SK-N-SH (cell line): ENCODE results near the gene SLC25A33. TPM values are rescaled to one million over a fixed set of nuclear protein-coding genes. Genes with fewer than 3 reads are reported as not detected.

ENCODE experiments used
- CTCF ChIA-PET: fragments of 300-600, 350-600 bp; formaldehyde crosslinking; extraction: SDS; loops from one replicate; lab custom pipeline; 2021; lab: Yijun Ruan, JAX
- POLR2A ChIA-PET: fragments of 350-600 bp; sonication (Branson Sonifier 250); formaldehyde crosslinking; extraction: SDS; loops from one replicate; lab custom pipeline; 2020; ENCODE audit warnings: antibody characterized with exemption, inconsistent platforms; lab: Yijun Ruan, JAX
- DNase-seq: peaks from one replicate; pipeline ENCODE4 v3.0.0; 2012
- H2AFZ ChIP-seq: fragments of 200-600 bp; sonication (generic); 2 replicates; pipeline ENCODE4 v1.8.1; 2016; ENCODE audit warnings: antibody characterized with exemption, mild to moderate bottlenecking, low read depth
- H3F3A ChIP-seq: fragments of 200-600 bp; sonication (generic); replicated peaks from 2 replicates; pipeline ENCODE3; 2016; ENCODE audit warnings: antibody characterized with exemption, mild to moderate bottlenecking; ENCODE audit not compliant: insufficient read depth
- H3K27ac ChIP-seq, 2 experiments: fragments of 200-500 bp in 1 of 2; fragments of 200-600 bp in 1 of 2; sonication (Bioruptor generic) in 1 of 2; sonication (generic), shearing (Covaris generic) in 1 of 2; 2 replicates each; pipeline versions ENCODE4 v1.5.1 to v1.6.1; 2014 to 2016; ENCODE audit warnings: low read depth in 2 of 2, inconsistent platforms in 1 of 2, low read length in 1 of 2, mild to moderate bottlenecking in 1 of 2, mixed read lengths in 1 of 2
- H3K27me3 ChIP-seq: fragments of 200-600 bp; sonication (generic), shearing (Covaris generic); 2 replicates; pipeline ENCODE4 v1.6.1; 2016; ENCODE audit warnings: mixed run types; ENCODE audit not compliant: insufficient read depth
- H3K36me3 ChIP-seq, 2 experiments: fragments of 200-500 bp in 1 of 2; fragments of 200-600 bp in 1 of 2; sonication (Bioruptor generic) in 1 of 2; sonication (generic) in 1 of 2; replicated peaks in 1 of 2; 2 replicates each; pipeline versions ENCODE3 to v1.5.1; 2014 to 2016; ENCODE audit warnings: low read length in 1 of 2, mild to moderate bottlenecking in 1 of 2; ENCODE audit not compliant: insufficient read depth in 2 of 2, control insufficient read depth in 1 of 2
- H3K4me1 ChIP-seq, 2 experiments: fragments of 200-500 bp in 1 of 2; fragments of 200-600 bp in 1 of 2; sonication (Bioruptor generic) in 1 of 2; sonication (generic), shearing (Covaris generic) in 1 of 2; 2 replicates each; pipeline versions ENCODE4 v1.5.1 to v1.6.1; 2014 to 2016; ENCODE audit warnings: low read depth in 1 of 2, low read length in 1 of 2, mixed run types in 1 of 2; ENCODE audit not compliant: insufficient read depth in 2 of 2, control insufficient read depth in 1 of 2
- H3K4me2 ChIP-seq: fragments of 200-600 bp; sonication (generic), shearing (Covaris generic); 2 replicates; pipeline ENCODE4 v1.6.1; 2017; ENCODE audit warnings: mixed run types
- H3K4me3 ChIP-seq, 2 experiments: fragments of 200-500 bp in 1 of 2; fragments of 200-600 bp in 1 of 2; sonication (Bioruptor generic) in 1 of 2; sonication (generic), shearing (Covaris generic) in 1 of 2; 2 replicates each; pipeline versions ENCODE4 v1.5.1 to v1.8.1; 2014 to 2016; ENCODE audit warnings: low read depth in 2 of 2, inconsistent platforms in 1 of 2, low read length in 1 of 2, mild to moderate bottlenecking in 1 of 2, mixed read lengths in 1 of 2, moderate library complexity in 1 of 2
- H3K79me2 ChIP-seq: fragments of 200-600 bp; sonication (generic); 2 replicates; pipeline ENCODE4 v1.8.1; 2017; ENCODE audit warnings: mild to moderate bottlenecking; ENCODE audit not compliant: insufficient read depth
- H3K9ac ChIP-seq: fragments of 200-600 bp; sonication (generic); 2 replicates; pipeline ENCODE4 v1.6.1; 2017; ENCODE audit warnings: mixed run types
- H3K9me2 ChIP-seq: fragments of 200-600 bp; sonication (generic); 2 replicates; pipeline ENCODE4 v1.6.1; 2017; ENCODE audit warnings: mixed run types
- H3K9me3 ChIP-seq: fragments of 200-600 bp; sonication (generic); 2 replicates; pipeline ENCODE4 v1.6.1; 2017; ENCODE audit warnings: mixed run types, mild to moderate bottlenecking, moderate library complexity
- H4K20me1 ChIP-seq: fragments of 200-600 bp; sonication (generic); 2 replicates; pipeline ENCODE4 v1.6.1; 2017; ENCODE audit warnings: mild to moderate bottlenecking, mixed run types; ENCODE audit not compliant: insufficient read depth
- CHD2 ChIP-seq: fragments of 150-350 bp; IDR thresholded peaks from 2 replicates; pipeline ENCODE4 v1.6.1; 2018; ENCODE audit warnings: low read length; ENCODE audit not compliant: partially characterized antibody
- CTCF ChIP-seq: fragments of 200-600 bp; sonication (generic); IDR thresholded peaks from 2 replicates; pipeline ENCODE4 v1.6.1; 2017; ENCODE audit warnings: antibody characterized with exemption, mild to moderate bottlenecking, moderate library complexity
- ELF1 ChIP-seq: IDR thresholded peaks from 2 replicates; pipeline ENCODE4 v1.4.0; 2012
- EP300 ChIP-seq, 2 experiments: IDR thresholded peaks; 2 replicates each; pipeline versions ENCODE4 v1.4.0 to v1.6.1; 2012; ENCODE audit warnings: borderline replicate concordance in 1 of 2, low read depth in 1 of 2, low read length in 1 of 2
- FOSL2 ChIP-seq: IDR thresholded peaks from 2 replicates; pipeline ENCODE4 v1.4.0; 2012; ENCODE audit warnings: low read depth, mild to moderate bottlenecking, moderate library complexity, borderline replicate concordance
- FOXJ3 ChIP-seq: sonication (generic); formaldehyde crosslinking; IDR thresholded peaks from 2 replicates; pipeline ENCODE4 v1.5.1; 2020; ENCODE audit warnings: mild to moderate bottlenecking, missing genetic modification reagents
- GABPA ChIP-seq: IDR thresholded peaks from 2 replicates; pipeline ENCODE4 v1.4.0; 2012; ENCODE audit warnings: low read depth, mild to moderate bottlenecking
- JUND ChIP-seq: IDR thresholded peaks from 2 replicates; pipeline ENCODE4 v1.4.0; 2012
- MEF2A ChIP-seq: IDR thresholded peaks from 2 replicates; pipeline ENCODE4 v1.4.0; 2012; ENCODE audit warnings: low read depth, borderline replicate concordance
- MXI1 ChIP-seq: IDR thresholded peaks from 2 replicates; pipeline ENCODE4 v1.6.1; 2012; ENCODE audit warnings: mild to moderate bottlenecking, low read depth, low read length, improper control_type of control experiment
- POLR2AphosphoS5 ChIP-seq: IDR thresholded peaks from 2 replicates; pipeline ENCODE4 v1.6.1; 2012; ENCODE audit warnings: low read depth, low read length
- RAD21 ChIP-seq: IDR thresholded peaks from 2 replicates; pipeline ENCODE4 v1.6.1; 2012; ENCODE audit warnings: mild to moderate bottlenecking, low read length
- REST ChIP-seq: IDR thresholded peaks from 2 replicates; pipeline ENCODE4 v1.6.1; 2012; ENCODE audit warnings: mild to moderate bottlenecking, low read depth, low read length, moderate library complexity
- RXRA ChIP-seq: IDR thresholded peaks from 2 replicates; pipeline ENCODE4 v1.4.0; 2012; ENCODE audit warnings: low read depth, mild to moderate bottlenecking, borderline replicate concordance
- SIN3A ChIP-seq: IDR thresholded peaks from 2 replicates; pipeline ENCODE4 v1.6.1; 2012; ENCODE audit warnings: low read depth, mild to moderate bottlenecking, low read length, moderate library complexity, borderline replicate concordance
- SMC3 ChIP-seq: IDR thresholded peaks from 2 replicates; pipeline ENCODE4 v1.6.1; 2012; ENCODE audit warnings: low read depth, low read length, improper control_type of control experiment
- TCF12 ChIP-seq: IDR thresholded peaks from 2 replicates; pipeline ENCODE4 v1.4.0; 2012
- TEAD4 ChIP-seq: IDR thresholded peaks from 2 replicates; pipeline ENCODE4 v1.4.0; 2012; ENCODE audit warnings: mild to moderate bottlenecking, borderline replicate concordance; ENCODE audit not compliant: insufficient read depth
- USF2 ChIP-seq: fragments of 150-350 bp; IDR thresholded peaks from 2 replicates; pipeline ENCODE4 v1.6.1; 2017; ENCODE audit warnings: antibody characterized with exemption, low read length, low read depth, borderline replicate concordance
- YY1 ChIP-seq: IDR thresholded peaks from 2 replicates; pipeline ENCODE4 v1.4.0; 2012; ENCODE audit warnings: low read depth, mild to moderate bottlenecking
- ZBTB33 ChIP-seq: IDR thresholded peaks from 2 replicates; pipeline ENCODE4 v1.4.0; 2012; ENCODE audit warnings: low read depth, borderline replicate concordance
- WGBS: methylation state at CpG from one replicate; pipeline ENCODE4 v1.1.6; 2017; ENCODE audit warnings: low lambda C conversion rate; 5-methylcytosine and 5-hydroxymethylcytosine counted together
- polyA plus RNA-seq, 3 experiments: library from polyadenylated mRNA; depleted of rRNA; stranded (reverse); fragments of >200 nt; gene quantifications; 2 replicates each; pipeline ENCODE4 v1.2.3, GENCODE V29; 2012

The SLC25A33 gene
- polyA plus RNA-seq, 1 of the 3 experiments (the other 2 are of a cell fraction), result 4.8 TPM

GRCh38 chr1:9598316-9598700, 59.0 kb downstream of the SLC25A33 start:
- peaks cover 6% of the 10 kb centered on the region; the same call in 1 of the 2 replicates for H4K20me1 ChIP-seq
- no peaks in the 10 kb centered on the region for H3K9me3 ChIP-seq
- peaks cover 6 to 44% of the 10 kb centered on the region in 2 experiments; a peak in 3 of 4 replicates for H3K4me1 ChIP-seq
- TF ChIP-seq TCF12 (no peak), JUND (no peak), CHD2 (no peak), FOXJ3 (no peak), REST (no peak), RAD21 (no peak), POLR2AphosphoS5 (no peak), ZBTB33 (no peak), MEF2A (no peak), GABPA (no peak), EP300 (IDR thresholded peaks at IDR 0.05; ENCODE audit: borderline replicate concordance in 1 of 2, low read depth in 1 of 2, low read length in 1 of 2) (no peak)
- H3K4me2 ChIP-seq, result no peak overlapping the region
- H3K4me3 ChIP-seq, result no peak overlapping the region
- no peak overlapping the region for H2AFZ ChIP-seq
- ChIA-PET CTCF (interaction anchor here (0.7 kb wide), 1 partner anchor 10 kb away, joined by 3 read pairs; no protein-coding TSS in a partner anchor), POLR2A (no interaction called here)
- H3K27ac ChIP-seq, result no peak overlapping the region
- no peak overlapping the region for H3K9ac ChIP-seq
- no peak for DNase-seq
- WGBS, result 81% methylated on average over 7 of the region's 18 CpGs
- H3K36me3 ChIP-seq, result peaks cover 0 to 42% of the 10 kb centered on the region in 2 experiments
- peaks cover 23% of the 10 kb centered on the region for H3K79me2 ChIP-seq
- no peaks in the 10 kb centered on the region for H3K9me2 ChIP-seq
- no peaks in the 10 kb centered on the region for H3F3A ChIP-seq
- no peaks in the 10 kb centered on the region for H3K27me3 ChIP-seq

- POLR2A ChIA-PET, result no interaction called here
- Histone ChIP-seq H3F3A (no peaks in the 10 kb centered on the region), H3K4me2 (no peak overlapping the region), H4K20me1 (no peaks in the 10 kb centered on the region), H3K27ac (no peak overlapping the region), H3K9me3 (no peaks in the 10 kb centered on the region), H3K36me3 (peaks cover 0 to 50% of the 10 kb centered on the region in 2 experiments), H3K4me3 (no peak overlapping the region), H3K79me2 (peaks cover 9% of the 10 kb centered on the region; the same call in 1 of the 2 replicates), H3K9me2 (no peaks in the 10 kb centered on the region), H3K9ac (no peak overlapping the region), H3K27me3 (no peaks in the 10 kb centered on the region), H3K4me1 (peaks cover 0 to 44% of the 10 kb centered on the region in 2 experiments; a peak in 2 of 4 replicates), H2AFZ (no peak overlapping the region)
- CTCF ChIA-PET, result no interaction called here
- WGBS, result 96% methylated on average over 10 of the region's 10 CpGs
- DNase-seq, result no peak
- TF ChIP-seq MXI1 (no peak), TEAD4 (no peak), USF2 (no peak), SMC3 (no peak), EP300 (IDR thresholded peaks at IDR 0.05; ENCODE audit: borderline replicate concordance in 1 of 2, low read depth in 1 of 2, low read length in 1 of 2) (no peak), ELF1 (no peak), FOSL2 (no peak), CTCF (no peak), SIN3A (no peak), RXRA (no peak), CHD2 (no peak), YY1 (no peak)
Observed at GRCh38 chr1:9599741-9600140, 60.5 kb downstream of the SLC25A33 start.
